Activated naive CD4-positive, alpha-beta T cell treated with anti-CD3 and anti-CD28 coated beads for 36 hours (primary cell): ENCODE results near the gene OR2A42. TPM values are rescaled to one million over a fixed set of nuclear protein-coding genes. Genes with fewer than 3 reads are reported as not detected.
"Not testable (repeated sequence)": the region's sequence is repeated elsewhere in the genome, so short reads cannot be mapped to it uniquely, and the experiment has no call there.

ENCODE experiments used
- CTCF ChIA-PET: fragments of 350-600 bp; sonication (Branson Sonifier 250); formaldehyde crosslinking; loops from one replicate; lab custom pipeline; 2021; ENCODE audit warnings: antibody characterized with exemption; lab: Charles Lee
- DNase-seq: peaks from one replicate; pipeline ENCODE4 v3.0.0-alpha.2; 2020
- H3K27ac Mint-ChIP-seq: one replicate; pipeline ENCODE4 v1.8.0; 2021; ENCODE audit warnings: mild to moderate bottlenecking, mixed read lengths
- H3K27me3 Mint-ChIP-seq: one replicate; pipeline ENCODE4 v1.8.0; 2021; ENCODE audit warnings: low read depth, mixed read lengths
- H3K36me3 Mint-ChIP-seq: one replicate; pipeline ENCODE4 v1.8.0; 2021; ENCODE audit warnings: low read depth, mixed read lengths
- H3K4me1 Mint-ChIP-seq: one replicate; pipeline ENCODE4 v1.8.0; 2021; ENCODE audit warnings: low read depth, mixed read lengths
- H3K4me3 Mint-ChIP-seq: one replicate; pipeline ENCODE4 v1.8.0; 2021; ENCODE audit warnings: mild to moderate bottlenecking, moderate library complexity, mixed read lengths
- H3K9me3 Mint-ChIP-seq: one replicate; pipeline ENCODE4 v1.8.0; 2021; ENCODE audit warnings: mixed read lengths
- intact Hi-C: fragments of 100-400 bp; cut with micrococcal nuclease; formaldehyde crosslinking; loops from one replicate; pipeline ENCODE4 v1.15.1; 2023
- total RNA-seq, 2 experiments: library from RNA; stranded (reverse); gene quantifications; one replicate each; pipeline ENCODE4 v1.2.3, GENCODE V29; 2021

The OR2A42 gene
- not detected for total RNA-seq

DNA sequence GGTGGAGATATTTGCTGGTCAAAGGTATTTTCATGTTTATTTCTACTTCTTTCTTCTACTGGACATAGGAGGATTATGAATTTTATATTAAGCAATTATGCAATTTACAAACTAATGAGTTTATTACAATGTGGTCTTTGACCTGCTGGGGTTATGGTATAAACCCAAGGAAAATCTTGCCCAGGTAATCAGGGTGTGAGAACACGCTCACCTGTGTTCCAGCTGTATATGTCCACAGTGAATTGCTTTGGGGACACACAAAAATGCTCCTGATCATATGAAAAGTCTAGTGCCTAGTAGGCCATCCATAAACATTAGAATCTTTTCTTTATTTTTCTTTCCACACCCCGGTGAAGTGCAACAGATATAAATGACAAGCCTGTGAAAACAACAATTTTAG is at the start of gene OR2A42:
TSS of gene OR2A42 (minus strand) at position 241 of the 400 bp plus-strand sequence. CDS start 6,762 bp downstream, outside the sequence.
- H3K27me3 Mint-ChIP-seq, result not testable (repeated sequence)

GRCh38 chr7:144287171-144287784 is 47.9 kb upstream of the OR2A42 start:
- H3K4me3 Mint-ChIP-seq, H3K36me3 Mint-ChIP-seq, H3K9me3 Mint-ChIP-seq, CTCF ChIA-PET, H3K27me3 Mint-ChIP-seq, H3K27ac Mint-ChIP-seq, H3K4me1 Mint-ChIP-seq, intact Hi-C loops, DNase-seq: not testable (repeated sequence)

More for the DNA sequence above, at the start of gene OR2A42:
- intact Hi-C loops, H3K4me1 Mint-ChIP-seq, DNase-seq, CTCF ChIA-PET, H3K36me3 Mint-ChIP-seq, H3K27ac Mint-ChIP-seq, H3K9me3 Mint-ChIP-seq, H3K4me3 Mint-ChIP-seq: not testable (repeated sequence)

DNA sequence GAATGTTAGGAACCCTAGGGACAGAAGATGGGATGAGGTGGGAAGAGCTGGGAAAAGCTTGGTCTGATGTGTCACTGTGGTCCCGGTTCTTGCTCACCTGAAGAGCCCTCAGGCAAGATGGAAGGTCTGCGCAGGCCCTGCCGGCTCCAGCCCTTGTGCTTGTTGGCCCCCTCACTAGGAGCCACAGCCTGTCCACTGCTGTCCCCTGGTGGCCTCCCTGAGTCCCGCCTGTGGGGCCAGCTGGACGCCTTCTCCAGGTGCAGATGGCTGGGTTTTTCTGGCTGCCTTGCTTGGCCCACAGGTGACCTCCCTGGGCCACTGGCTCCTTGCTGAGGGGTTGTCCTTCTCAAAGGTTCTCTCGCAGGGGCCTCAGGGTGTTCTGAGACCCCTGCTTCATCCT is 44.3 kb upstream of the OR2A42 start:
- CTCF ChIA-PET, H3K4me1 Mint-ChIP-seq, H3K36me3 Mint-ChIP-seq, H3K27ac Mint-ChIP-seq, intact Hi-C loops, DNase-seq, H3K9me3 Mint-ChIP-seq, H3K27me3 Mint-ChIP-seq, H3K4me3 Mint-ChIP-seq: not testable (repeated sequence)

- H3K36me3 Mint-ChIP-seq, H3K9me3 Mint-ChIP-seq, intact Hi-C loops, DNase-seq, H3K27ac Mint-ChIP-seq, CTCF ChIA-PET, H3K27me3 Mint-ChIP-seq, H3K4me1 Mint-ChIP-seq, H3K4me3 Mint-ChIP-seq: not testable (repeated sequence)
Measured at GRCh38 chr7:144282490-144282889, 43.1 kb upstream of the OR2A42 start.

DNA sequence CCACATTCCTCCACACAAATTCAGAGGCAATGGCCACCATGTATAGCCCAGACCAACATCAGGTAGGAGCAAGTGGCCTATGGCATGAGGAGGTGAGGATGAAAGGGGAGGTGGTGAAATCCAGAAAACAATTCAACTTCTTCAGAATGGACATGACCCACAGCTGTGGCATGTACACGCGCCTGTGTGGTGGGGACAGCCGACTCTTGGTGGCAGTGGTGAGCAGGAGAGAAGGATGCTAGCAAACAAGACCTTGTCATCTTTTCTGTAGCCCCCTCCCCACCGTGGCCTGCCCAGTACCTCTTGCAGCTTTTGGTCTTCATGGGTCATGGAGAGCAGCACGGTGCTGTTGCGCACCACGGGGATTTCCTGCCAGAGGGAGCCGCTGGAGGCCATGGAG is 42.6 kb upstream of the OR2A42 start:
- H3K36me3 Mint-ChIP-seq, DNase-seq, H3K9me3 Mint-ChIP-seq, H3K27ac Mint-ChIP-seq, H3K27me3 Mint-ChIP-seq, intact Hi-C loops, H3K4me3 Mint-ChIP-seq, H3K4me1 Mint-ChIP-seq, CTCF ChIA-PET: not testable (repeated sequence)

DNA sequence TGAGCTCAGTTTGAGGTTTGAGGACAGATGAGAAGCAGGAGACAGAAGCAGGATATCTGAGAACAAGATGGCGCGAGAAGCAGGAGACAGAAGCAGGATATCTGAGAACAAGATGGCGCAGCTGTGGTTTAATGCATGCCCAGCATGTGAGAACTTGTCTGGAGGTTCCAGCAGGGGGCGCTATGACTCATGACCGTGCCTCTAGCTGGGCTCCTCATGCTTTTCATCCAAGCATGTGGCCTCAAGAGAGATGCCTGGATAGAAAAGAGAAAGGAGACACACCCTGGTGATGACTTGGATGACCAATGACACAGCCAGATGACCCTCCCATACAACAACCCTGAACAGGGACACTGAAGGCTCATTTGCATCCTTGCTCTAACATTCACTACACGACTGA is 40.6 kb upstream of the OR2A42 start:
- intact Hi-C loops, H3K27ac Mint-ChIP-seq, H3K9me3 Mint-ChIP-seq, H3K36me3 Mint-ChIP-seq, H3K4me3 Mint-ChIP-seq, DNase-seq, CTCF ChIA-PET, H3K4me1 Mint-ChIP-seq, H3K27me3 Mint-ChIP-seq: not testable (repeated sequence)

GRCh38 chr7:144275281-144275680 is 35.9 kb upstream of the OR2A42 start:
- H3K27me3 Mint-ChIP-seq, H3K4me1 Mint-ChIP-seq, DNase-seq, CTCF ChIA-PET, intact Hi-C loops, H3K4me3 Mint-ChIP-seq, H3K9me3 Mint-ChIP-seq, H3K36me3 Mint-ChIP-seq, H3K27ac Mint-ChIP-seq: not testable (repeated sequence)

DNA sequence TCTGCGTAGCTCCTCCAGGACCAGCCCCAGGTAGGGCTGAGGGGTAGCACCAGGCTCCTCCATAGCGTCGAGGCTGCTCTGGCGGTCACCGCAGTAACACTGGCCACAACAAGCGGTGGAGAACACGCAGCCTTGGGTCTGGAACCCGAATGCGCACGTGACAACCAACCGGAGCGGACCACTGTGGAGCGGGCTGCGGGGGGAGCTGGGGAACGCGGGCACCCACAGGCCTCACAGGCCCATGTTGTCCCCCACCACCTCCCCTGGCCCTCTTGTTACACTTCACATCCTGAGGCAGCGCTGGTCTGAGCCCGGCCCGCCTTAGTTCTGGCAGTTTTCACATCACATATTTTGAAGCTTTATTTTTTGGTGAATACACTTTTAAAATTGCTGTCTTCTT is 29.8 kb upstream of the OR2A42 start, which contains the start of gene CTAGE8:
TSS of gene CTAGE8 (minus strand) at position 101 of the 400 bp plus-strand sequence. CDS start at position 63, 38 bp downstream.
- H3K4me1 Mint-ChIP-seq, intact Hi-C loops, DNase-seq, H3K27ac Mint-ChIP-seq, H3K9me3 Mint-ChIP-seq, H3K36me3 Mint-ChIP-seq, H3K4me3 Mint-ChIP-seq, CTCF ChIA-PET, H3K27me3 Mint-ChIP-seq: not testable (repeated sequence)

- H3K36me3 Mint-ChIP-seq, H3K4me3 Mint-ChIP-seq, H3K27ac Mint-ChIP-seq, H3K9me3 Mint-ChIP-seq, CTCF ChIA-PET, intact Hi-C loops, H3K27me3 Mint-ChIP-seq, H3K4me1 Mint-ChIP-seq, DNase-seq: not testable (repeated sequence)
Measured at GRCh38 chr7:144264692-144265091, 25.3 kb upstream of the OR2A42 start, which contains the start of gene OR2A7. OR2A7 (minus strand) TSS chr7:144264792; CDS start chr7:144259628, 5,164 bp downstream.

DNA sequence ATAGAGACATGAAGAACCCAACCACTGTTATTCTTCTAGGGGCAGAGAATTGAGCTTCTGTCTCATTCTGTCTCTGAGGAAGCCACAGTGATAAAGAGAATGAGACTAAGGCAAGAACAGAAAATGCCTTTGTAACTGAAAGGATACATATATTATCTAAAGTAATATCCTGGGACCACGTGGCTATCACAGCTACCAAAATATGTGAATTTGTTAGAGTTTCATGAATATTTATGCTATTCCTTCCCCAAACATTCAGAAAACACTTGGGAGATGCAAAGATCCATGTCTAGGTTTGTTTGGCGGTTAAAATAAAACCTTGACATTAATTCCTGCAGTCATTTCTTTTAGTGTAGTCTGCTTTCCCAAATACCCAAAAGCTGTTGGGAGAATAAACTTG is 22.7 kb upstream of the OR2A42 start:
- DNase-seq, result not testable (repeated sequence)

DNA sequence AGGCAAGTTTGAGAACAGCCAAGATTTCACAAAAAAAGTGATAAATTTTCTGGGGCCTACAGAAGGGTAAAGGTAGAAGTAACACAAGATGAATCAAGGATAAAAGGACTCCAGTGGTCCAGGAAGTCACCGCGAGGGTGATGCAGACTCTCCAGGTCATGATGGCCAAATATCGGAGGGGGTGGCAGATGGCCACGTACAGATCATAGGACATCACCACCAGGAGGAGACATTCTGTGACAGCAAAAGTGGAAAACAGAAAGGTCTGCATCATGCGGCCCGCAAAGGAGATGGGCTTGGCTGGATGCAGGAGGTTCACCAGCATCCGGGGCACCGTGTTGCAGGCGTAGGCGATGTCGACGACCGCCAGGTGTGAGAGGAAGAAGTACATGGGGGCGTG is 19.7 kb upstream of the OR2A42 start:
- H3K36me3 Mint-ChIP-seq, H3K9me3 Mint-ChIP-seq, DNase-seq, H3K4me1 Mint-ChIP-seq, H3K27me3 Mint-ChIP-seq, H3K27ac Mint-ChIP-seq, H3K4me3 Mint-ChIP-seq, CTCF ChIA-PET, intact Hi-C loops: not testable (repeated sequence)

More for the DNA sequence above, 22.7 kb upstream of the OR2A42 start:
- H3K9me3 Mint-ChIP-seq, H3K27me3 Mint-ChIP-seq, intact Hi-C loops, H3K4me1 Mint-ChIP-seq, H3K36me3 Mint-ChIP-seq, CTCF ChIA-PET, H3K4me3 Mint-ChIP-seq, H3K27ac Mint-ChIP-seq: not testable (repeated sequence)

DNA sequence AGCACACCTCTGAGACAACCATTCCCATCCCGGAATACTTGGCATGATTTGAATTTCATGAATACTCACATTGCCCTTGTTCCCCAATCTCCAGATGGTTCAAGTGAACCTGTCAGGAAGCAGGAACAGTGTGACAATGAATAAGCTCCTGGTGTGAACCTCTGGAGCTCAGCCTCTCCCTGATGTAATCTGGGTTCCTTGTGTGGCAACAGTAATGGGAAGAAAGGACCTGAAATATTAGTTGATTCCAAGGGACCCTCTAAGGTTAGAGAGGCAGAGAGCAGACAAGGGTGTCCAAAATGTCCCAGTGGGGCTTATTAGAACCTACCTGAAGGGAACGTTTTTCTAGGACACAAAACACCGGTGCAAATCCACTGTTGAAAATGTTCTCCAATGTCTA is 16.7 kb upstream of the OR2A42 start:
- Mint-ChIP-seq H3K4me1 (no peaks in the 10 kb centered on the region), H3K27ac (no peak overlapping the region), H3K36me3 (no peaks in the 10 kb centered on the region), H3K9me3 (no peaks in the 10 kb centered on the region), H3K4me3 (no peak overlapping the region), H3K27me3 (no peaks in the 10 kb centered on the region)
- intact Hi-C loops, result no loop called here
- no peak for DNase-seq
- CTCF ChIA-PET, result no interaction called here

DNA sequence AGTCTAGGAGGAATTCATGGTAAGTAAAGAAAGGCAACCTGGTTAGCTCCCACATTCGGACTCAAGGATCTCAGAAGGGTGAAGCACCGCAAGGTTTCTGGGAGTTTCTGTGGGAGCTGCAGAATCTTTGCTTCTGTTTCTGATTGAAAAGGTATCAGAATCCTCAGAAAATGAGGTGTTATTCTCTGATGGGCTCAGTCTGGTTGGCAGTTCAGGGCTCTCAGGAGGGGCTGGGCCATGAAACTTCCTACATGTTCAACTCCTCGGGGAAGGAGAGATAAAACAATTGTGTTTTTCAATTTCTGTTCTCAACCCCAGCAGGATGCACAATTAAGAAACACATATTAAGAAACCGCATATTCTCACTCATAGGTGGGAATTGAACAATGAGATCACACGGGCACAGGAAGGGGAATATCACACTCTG is 16.1 kb upstream of the OR2A42 start:
- intact Hi-C loops, result no loop called here
- Mint-ChIP-seq H3K9me3 (no peaks in the 10 kb centered on the region), H3K4me1 (no peaks in the 10 kb centered on the region), H3K4me3 (no peak overlapping the region), H3K27me3 (no peaks in the 10 kb centered on the region), H3K27ac (no peak overlapping the region), H3K36me3 (no peaks in the 10 kb centered on the region)
- CTCF ChIA-PET, result no interaction called here
- no peak for DNase-seq
